ENCODE results near the gene EDN3. TPM values are rescaled to one million over a fixed set of nuclear protein-coding genes. Genes with fewer than 3 reads are reported as not detected.

The EDN3 gene
- total RNA-seq, 2 donors from 2014 or later: not detected

- no peak overlapping the region for H3K4me3 ChIP-seq (ENCODE audit: low read length)
- Mint-ChIP-seq H3K27ac (no peak overlapping the region), H3K9me3 (no peaks in the 10 kb centered on the region), H3K27me3 (ENCODE audit: insufficient read depth) (peaks cover 93% of the 10 kb centered on the region), H3K4me1 (no peaks in the 10 kb centered on the region), H3K36me3 (ENCODE audit: low read depth) (no peaks in the 10 kb centered on the region), H3K4me3 (no peak overlapping the region)
- TF ChIP-seq CTCF (conservative IDR thresholded peaks at IDR 0.05): no peak
- no peak overlapping the region for H3K27ac ChIP-seq (ENCODE audit: low read depth, low read length)
- H3K27me3 ChIP-seq (ENCODE audit: control insufficient read depth, insufficient read depth, low read length, poor library complexity, severe bottlenecking): peaks cover 81% of the 10 kb centered on the region
- H3K36me3 ChIP-seq (ENCODE audit: control insufficient read depth, insufficient read depth, low read length): no peaks in the 10 kb centered on the region
- H3K9ac ChIP-seq (ENCODE audit: extremely low read depth, low read length, poor library complexity, severe bottlenecking): no peak overlapping the region
- H3K4me1 ChIP-seq (ENCODE audit: control insufficient read depth, insufficient read depth, low read length): no peaks in the 10 kb centered on the region
- 89 to 93% methylated on average over 3 to 9 of the region's 10 CpGs for WGBS, 2 experiments (ENCODE audit: insufficient coverage in 1 of 2, insufficient read length in 1 of 2)
- no peak for DNase-seq
- no peaks in the 10 kb centered on the region for H3K9me3 ChIP-seq (ENCODE audit: control insufficient read depth, low read length)
These were observed 24.7 kb downstream of the EDN3 start for GRCh38 chr20:59325142-59325523.

- Mint-ChIP-seq H3K27ac (no peak overlapping the region), H3K27me3 (ENCODE audit: insufficient read depth) (peaks cover 97% of the 10 kb centered on the region), H3K4me3 (no peak overlapping the region), H3K36me3 (ENCODE audit: low read depth) (no peaks in the 10 kb centered on the region), H3K9me3 (no peaks in the 10 kb centered on the region), H3K4me1 (peaks cover 3% of the 10 kb centered on the region)
- WGBS, 2 experiments (ENCODE audit: insufficient coverage in 1 of 2, insufficient read length in 1 of 2): 100% methylated on average over 1 to 2 of the region's 2 CpGs
- Histone ChIP-seq H3K4me3 (ENCODE audit: low read length) (no peak overlapping the region), H3K27me3 (ENCODE audit: control insufficient read depth, insufficient read depth, low read length, poor library complexity, severe bottlenecking) (peaks cover 92% of the 10 kb centered on the region), H3K36me3 (ENCODE audit: control insufficient read depth, insufficient read depth, low read length) (no peaks in the 10 kb centered on the region), H3K9ac (ENCODE audit: extremely low read depth, low read length, poor library complexity, severe bottlenecking) (no peak overlapping the region), H3K27ac (ENCODE audit: low read depth, low read length) (no peak overlapping the region), H3K9me3 (ENCODE audit: control insufficient read depth, low read length) (no peaks in the 10 kb centered on the region), H3K4me1 (ENCODE audit: control insufficient read depth, insufficient read depth, low read length) (peaks cover 3% of the 10 kb centered on the region)
- no peak for DNase-seq
- TF ChIP-seq CTCF (conservative IDR thresholded peaks at IDR 0.05): no peak
These were observed 25.8 kb downstream of the EDN3 start for GRCh38 chr20:59326188-59326587.

GRCh38 chr20:59328071-59328470 is 27.7 kb downstream of the EDN3 start:
- Histone ChIP-seq H3K4me3 (ENCODE audit: low read length) (no peak overlapping the region), H3K9me3 (ENCODE audit: control insufficient read depth, low read length) (no peaks in the 10 kb centered on the region), H3K27me3 (ENCODE audit: control insufficient read depth, insufficient read depth, low read length, poor library complexity, severe bottlenecking) (peaks cover 88% of the 10 kb centered on the region), H3K36me3 (ENCODE audit: control insufficient read depth, insufficient read depth, low read length) (no peaks in the 10 kb centered on the region), H3K9ac (ENCODE audit: extremely low read depth, low read length, poor library complexity, severe bottlenecking) (no peak overlapping the region), H3K27ac (ENCODE audit: low read depth, low read length) (no peak overlapping the region), H3K4me1 (ENCODE audit: control insufficient read depth, insufficient read depth, low read length) (peaks cover 10% of the 10 kb centered on the region)
- H3K4me3 Mint-ChIP-seq: no peak overlapping the region
- TF ChIP-seq CTCF (conservative IDR thresholded peaks at IDR 0.05): no peak
- no peak overlapping the region for H3K27ac Mint-ChIP-seq
- H3K4me1 Mint-ChIP-seq: peaks cover 14% of the 10 kb centered on the region
- H3K27me3 Mint-ChIP-seq (ENCODE audit: insufficient read depth): peaks cover 94% of the 10 kb centered on the region
- WGBS, 2 experiments (ENCODE audit: insufficient coverage in 1 of 2, insufficient read length in 1 of 2): 94 to 100% methylated on average over 4 of the region's 4 CpGs
- H3K9me3 Mint-ChIP-seq: no peaks in the 10 kb centered on the region
- H3K36me3 Mint-ChIP-seq (ENCODE audit: low read depth): no peaks in the 10 kb centered on the region
- DNase-seq: no peak
